ENCODE measurements around the gene ADCY10. TPM values are rescaled to one million over a fixed set of nuclear protein-coding genes. Genes with fewer than 3 reads are reported as not detected.

The ADCY10 gene, protein sequence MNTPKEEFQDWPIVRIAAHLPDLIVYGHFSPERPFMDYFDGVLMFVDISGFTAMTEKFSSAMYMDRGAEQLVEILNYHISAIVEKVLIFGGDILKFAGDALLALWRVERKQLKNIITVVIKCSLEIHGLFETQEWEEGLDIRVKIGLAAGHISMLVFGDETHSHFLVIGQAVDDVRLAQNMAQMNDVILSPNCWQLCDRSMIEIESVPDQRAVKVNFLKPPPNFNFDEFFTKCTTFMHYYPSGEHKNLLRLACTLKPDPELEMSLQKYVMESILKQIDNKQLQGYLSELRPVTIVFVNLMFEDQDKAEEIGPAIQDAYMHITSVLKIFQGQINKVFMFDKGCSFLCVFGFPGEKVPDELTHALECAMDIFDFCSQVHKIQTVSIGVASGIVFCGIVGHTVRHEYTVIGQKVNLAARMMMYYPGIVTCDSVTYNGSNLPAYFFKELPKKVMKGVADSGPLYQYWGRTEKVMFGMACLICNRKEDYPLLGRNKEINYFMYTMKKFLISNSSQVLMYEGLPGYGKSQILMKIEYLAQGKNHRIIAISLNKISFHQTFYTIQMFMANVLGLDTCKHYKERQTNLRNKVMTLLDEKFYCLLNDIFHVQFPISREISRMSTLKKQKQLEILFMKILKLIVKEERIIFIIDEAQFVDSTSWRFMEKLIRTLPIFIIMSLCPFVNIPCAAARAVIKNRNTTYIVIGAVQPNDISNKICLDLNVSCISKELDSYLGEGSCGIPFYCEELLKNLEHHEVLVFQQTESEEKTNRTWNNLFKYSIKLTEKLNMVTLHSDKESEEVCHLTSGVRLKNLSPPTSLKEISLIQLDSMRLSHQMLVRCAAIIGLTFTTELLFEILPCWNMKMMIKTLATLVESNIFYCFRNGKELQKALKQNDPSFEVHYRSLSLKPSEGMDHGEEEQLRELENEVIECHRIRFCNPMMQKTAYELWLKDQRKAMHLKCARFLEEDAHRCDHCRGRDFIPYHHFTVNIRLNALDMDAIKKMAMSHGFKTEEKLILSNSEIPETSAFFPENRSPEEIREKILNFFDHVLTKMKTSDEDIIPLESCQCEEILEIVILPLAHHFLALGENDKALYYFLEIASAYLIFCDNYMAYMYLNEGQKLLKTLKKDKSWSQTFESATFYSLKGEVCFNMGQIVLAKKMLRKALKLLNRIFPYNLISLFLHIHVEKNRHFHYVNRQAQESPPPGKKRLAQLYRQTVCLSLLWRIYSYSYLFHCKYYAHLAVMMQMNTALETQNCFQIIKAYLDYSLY (N-terminal part only)
- under 0.01 TPM in 1 of 2 replicates, not detected in the other for total RNA-seq

DNA sequence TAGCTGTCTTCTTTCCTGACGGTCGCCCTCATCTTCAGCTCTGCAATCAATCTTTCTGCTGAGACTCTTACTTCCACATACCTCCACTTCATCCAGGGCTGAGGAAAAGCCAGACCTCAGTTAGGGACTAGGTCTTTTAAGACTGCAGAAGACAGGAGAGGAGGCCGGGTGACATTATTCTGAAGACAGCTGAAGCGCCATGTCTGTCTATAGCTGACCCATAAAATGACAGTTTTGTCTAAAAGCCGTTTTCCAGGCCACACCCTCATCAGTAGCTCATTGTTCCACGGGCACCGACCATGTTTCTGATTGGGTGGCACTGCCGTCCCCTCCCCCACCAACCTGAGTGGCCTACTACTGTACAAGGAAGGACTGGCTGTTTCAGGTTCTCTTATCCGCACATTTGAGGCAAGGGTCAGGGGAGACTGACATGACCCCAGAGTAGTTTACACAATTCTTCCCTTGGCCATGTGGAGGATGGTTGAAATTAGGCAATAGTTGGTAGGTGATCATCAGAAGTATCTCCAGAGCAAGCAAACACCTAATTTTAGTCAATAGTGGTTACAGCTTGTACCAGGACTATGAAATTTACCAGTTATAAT lies at the start of gene ADCY10:
TSS of gene ADCY10 (minus strand) at position 240 of the 602 bp plus-strand sequence. CDS start 8,994 bp downstream, outside the sequence.

DNA sequence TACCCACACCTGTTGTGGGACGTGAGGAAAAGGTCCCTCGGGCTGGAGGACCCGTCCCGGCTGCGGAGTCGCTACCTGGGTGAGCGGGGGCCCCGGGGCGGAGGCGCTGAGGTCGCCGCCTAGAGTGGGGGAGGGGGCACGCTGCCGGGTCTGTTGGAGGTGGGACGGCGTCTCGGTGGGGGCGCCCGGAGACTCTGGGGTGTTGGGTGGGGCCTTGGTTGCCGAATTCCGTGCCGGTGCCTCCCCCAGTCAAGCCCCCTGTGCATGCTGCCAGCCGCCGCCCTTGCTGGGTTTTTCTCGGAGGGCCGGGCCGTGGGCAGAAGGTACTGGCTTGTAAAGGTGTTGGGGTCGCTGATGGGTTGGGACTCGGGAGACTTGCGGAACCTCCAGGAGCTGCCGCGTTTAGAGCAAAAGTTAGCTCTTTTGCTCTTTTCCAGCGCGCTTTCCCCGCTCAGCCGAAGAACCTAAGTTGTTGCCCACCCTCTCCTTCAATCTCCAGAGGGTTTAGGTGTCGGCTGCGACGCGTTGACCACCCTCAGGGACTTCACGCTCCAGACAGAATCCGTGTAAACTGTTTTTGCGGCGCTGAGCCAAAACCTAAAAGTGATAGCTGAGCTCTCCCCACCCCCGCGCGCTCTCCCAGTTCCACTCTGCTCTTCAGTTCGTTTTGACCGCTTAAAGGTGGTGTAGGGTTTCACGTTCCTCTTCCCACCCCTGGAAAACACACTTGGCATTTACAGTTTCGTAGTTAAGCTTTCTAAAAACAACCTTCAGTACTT lies 23.2 kb upstream of the ADCY10 start, which contains the start of gene MPC2:
TSS of gene MPC2 (minus strand) at position 143 of the 779 bp plus-strand sequence. CDS start 1,231 bp downstream, outside the sequence.

DNA sequence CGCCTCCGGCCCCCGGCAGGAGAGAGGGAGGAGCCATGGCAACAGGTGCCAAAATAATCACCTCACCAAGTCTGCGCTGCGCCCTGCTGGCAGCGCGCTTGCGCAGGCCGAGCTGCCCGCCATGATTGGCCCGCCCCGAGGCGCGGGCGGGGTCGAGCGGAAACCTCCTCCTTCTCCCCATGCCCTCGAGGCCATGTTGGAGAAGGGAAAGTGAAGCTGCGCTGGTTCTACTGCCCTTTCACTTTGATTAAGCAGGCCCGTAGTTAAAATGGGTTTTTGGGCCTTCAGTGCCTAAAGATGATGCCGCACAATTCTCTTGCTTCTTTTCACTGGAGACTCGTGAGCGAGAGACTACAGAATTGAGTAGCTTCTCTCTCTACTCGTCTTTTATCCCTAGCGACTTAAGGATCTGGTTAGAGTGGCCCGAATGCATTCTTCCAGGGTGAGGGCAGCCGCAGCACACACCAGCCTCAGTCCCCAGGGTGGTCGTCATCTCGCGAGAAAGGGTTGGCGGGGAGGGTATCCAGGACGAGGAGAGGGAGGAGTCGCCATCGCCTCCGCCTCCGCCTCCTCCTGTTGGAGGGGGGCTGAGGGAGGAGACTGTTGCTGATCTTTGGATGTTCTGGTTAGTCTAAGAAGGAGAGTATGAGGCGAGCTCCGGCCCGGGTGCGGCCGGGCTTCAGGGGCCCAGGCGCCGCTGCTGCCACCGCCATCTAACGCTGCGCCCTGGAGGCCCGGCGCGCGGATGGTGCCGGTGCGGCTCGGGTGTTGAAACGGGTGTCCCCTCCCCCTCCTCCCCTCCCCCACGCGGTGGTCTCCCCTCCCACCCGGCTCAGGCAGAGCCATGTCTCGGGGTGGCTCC lies 22.4 kb upstream of the ADCY10 start, which contains the start of gene DCAF6:
TSS of gene DCAF6 (plus strand) at position 616 of the 862 bp plus-strand sequence. CDS start at position 845, 229 bp downstream.

Other genes starting within 250 kb of the ADCY10 start
- gene MPZL1, start 192.2 kb downstream of the ADCY10 start, total RNA-seq: 129 and 149 TPM in 2 replicates
- gene DCAF6, start 22.5 kb upstream of the ADCY10 start, total RNA-seq: 52.2 and 52.5 TPM in 2 replicates
- 50.4 and 60.5 TPM in 2 replicates for gene MPC2, start 22.9 kb upstream of the ADCY10 start, total RNA-seq
- gene GPR161, start 222.8 kb upstream of the ADCY10 start, total RNA-seq: 5.8 and 10.5 TPM in 2 replicates

All from cardiac atrium fibroblast (primary cell).